Midbrain (tissue), 1 donor: Measurements from ENCODE around the gene OSBPL6.
A peak's percentile ranks its signal among the peaks of the same experiment; 100 is the strongest.
"Not testable (repeated sequence)": the region's sequence is repeated elsewhere in the genome, so short reads cannot be mapped to it uniquely, and the experiment has no call there.

ENCODE experiments used
- DNase-seq: peaks from one replicate; lab custom pipeline; 2025; lab: John Stamatoyannopoulos, UW

The OSBPL6 gene

GRCh38 chr2:178193823-178194599, at the start of gene OSBPL6:
Gene OSBPL6, plus strand, starts transcription at chr2:178194512. Its CDS starts 111,673 bp downstream, at chr2:178306185.
- DNase-seq: peak; percentile 83

GRCh38 chr2:178152033-178152432, 42.3 kb upstream of the OSBPL6 start:
- no peak for DNase-seq

GRCh38 chr2:178152542-178152941, 41.8 kb upstream of the OSBPL6 start:
- DNase-seq: no peak

GRCh38 chr2:178152977-178153376, 41.3 kb upstream of the OSBPL6 start:
- DNase-seq: no peak

GRCh38 chr2:178153878-178154277, 40.4 kb upstream of the OSBPL6 start:
- DNase-seq: not testable (repeated sequence)

GRCh38 chr2:178155524-178155923, 38.8 kb upstream of the OSBPL6 start:
- DNase-seq: no peak

GRCh38 chr2:178157574-178157973, 36.7 kb upstream of the OSBPL6 start:
- no peak for DNase-seq

- no peak for DNase-seq
Measured at GRCh38 chr2:178159966-178160365, 34.3 kb upstream of the OSBPL6 start.

- no peak for DNase-seq
Measured at GRCh38 chr2:178160601-178161000, 33.7 kb upstream of the OSBPL6 start.

GRCh38 chr2:178163395-178163794, 30.9 kb upstream of the OSBPL6 start:
- DNase-seq: no peak

GRCh38 chr2:178163911-178164310, 30.4 kb upstream of the OSBPL6 start:
- no peak for DNase-seq

GRCh38 chr2:178173657-178174056, 20.7 kb upstream of the OSBPL6 start:
- DNase-seq: no peak

GRCh38 chr2:178177066-178177679, 17.1 kb upstream of the OSBPL6 start:
- DNase-seq: no peak

- DNase-seq: not testable (repeated sequence)
Measured at GRCh38 chr2:178180648-178181047, 13.7 kb upstream of the OSBPL6 start.

GRCh38 chr2:178187861-178188260, 6.5 kb upstream of the OSBPL6 start:
- no peak for DNase-seq

GRCh38 chr2:178188466-178188865, 5.8 kb upstream of the OSBPL6 start:
- no peak for DNase-seq

- no peak for DNase-seq
Measured at GRCh38 chr2:178191004-178191508, 3.3 kb upstream of the OSBPL6 start.

- no peak for DNase-seq
Measured at GRCh38 chr2:178191511-178191910, 2.8 kb upstream of the OSBPL6 start.

GRCh38 chr2:178193496-178193822, 853 bp upstream of the OSBPL6 start:
- DNase-seq: no peak

- peak; percentile 46 for DNase-seq
Measured at GRCh38 chr2:178194600-178195389, 483 bp downstream of the OSBPL6 start.

GRCh38 chr2:178195390-178196166, 1.3 kb downstream of the OSBPL6 start:
- no peak for DNase-seq

GRCh38 chr2:178197791-178198190, 3.5 kb downstream of the OSBPL6 start:
- no peak for DNase-seq
